ENCODE measurements around the gene ARAP1.

The ARAP1 gene

GRCh38 chr11:72686639-72687220, 65.5 kb downstream of the ARAP1 start:
- in situ Hi-C loops (cut with MboI; ENCODE audit: low sequenced_read_pairs) = no loop called here

GRCh38 chr11:72685560-72686480, 66.4 kb downstream of the ARAP1 start:
- in situ Hi-C loops (cut with MboI; ENCODE audit: low sequenced_read_pairs) = no loop called here

- in situ Hi-C loops (cut with MboI; ENCODE audit: low sequenced_read_pairs) = no loop called here
Observed at GRCh38 chr11:72684236-72684912, 67.8 kb downstream of the ARAP1 start.

GRCh38 chr11:72683782-72684200, 68.4 kb downstream of the ARAP1 start:
- in situ Hi-C loops (cut with MboI; ENCODE audit: low sequenced_read_pairs) = no loop called here

- in situ Hi-C loops (cut with MboI; ENCODE audit: low sequenced_read_pairs) = no loop called here
Observed at GRCh38 chr11:72682858-72683243, 69.4 kb downstream of the ARAP1 start.

GRCh38 chr11:72682238-72682857, 69.9 kb downstream of the ARAP1 start:
- in situ Hi-C loops (cut with MboI; ENCODE audit: low sequenced_read_pairs) = no loop called here

GRCh38 chr11:72681226-72682153, 70.7 kb downstream of the ARAP1 start:
- in situ Hi-C loops (cut with MboI; ENCODE audit: low sequenced_read_pairs) = no loop called here

GRCh38 chr11:72680624-72681158, 71.5 kb downstream of the ARAP1 start:
- in situ Hi-C loops (cut with MboI; ENCODE audit: low sequenced_read_pairs) = no loop called here

DNA sequence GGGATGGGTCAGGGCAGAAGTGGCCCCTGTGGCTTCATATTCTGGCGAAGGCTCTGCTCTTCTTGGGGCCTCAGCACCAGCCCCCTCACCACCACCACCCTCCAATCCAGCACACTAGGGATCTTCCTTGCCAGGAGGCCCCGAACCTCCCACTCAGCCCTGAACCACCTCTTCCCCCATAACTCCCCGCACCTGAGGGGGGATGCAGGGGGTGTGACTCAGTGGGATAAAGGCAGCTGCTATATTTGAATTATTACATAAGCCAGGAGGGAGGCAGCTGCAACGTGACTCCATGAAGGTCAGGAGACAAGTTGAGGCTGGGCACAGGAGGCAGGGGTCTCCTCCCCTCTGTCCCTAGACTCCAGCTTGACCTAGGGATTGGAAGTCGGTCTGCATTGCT, 72.3 kb downstream of the ARAP1 start:
- in situ Hi-C loops (cut with MboI; ENCODE audit: low sequenced_read_pairs) = loop anchor here (10.0 kb wide), 1 partner anchor 205 kb away; no protein-coding TSS in a partner anchor

DNA sequence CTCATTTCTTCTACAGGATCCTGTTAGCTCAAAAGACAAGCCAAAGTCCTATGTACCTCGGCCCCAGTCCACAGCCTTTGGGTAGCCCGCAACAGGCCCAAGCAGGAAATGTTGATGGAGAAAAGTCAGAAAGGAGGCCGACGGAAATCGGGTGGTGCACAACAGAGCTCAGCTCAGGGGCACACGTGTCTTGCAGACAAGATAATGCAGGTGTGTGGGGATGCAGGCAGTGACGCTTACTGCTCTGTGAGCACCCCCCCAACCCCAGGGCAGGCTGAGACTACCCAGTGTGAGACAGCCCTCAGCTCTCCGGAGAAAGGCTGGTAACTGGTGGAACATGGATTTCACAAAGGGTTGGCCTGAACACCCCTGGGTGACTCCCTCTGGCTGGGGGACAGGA, 73.7 kb downstream of the ARAP1 start:
- in situ Hi-C loops (cut with MboI; ENCODE audit: low sequenced_read_pairs) = loop anchor here (10.0 kb wide), 1 partner anchor 204 kb away; no protein-coding TSS in a partner anchor

DNA sequence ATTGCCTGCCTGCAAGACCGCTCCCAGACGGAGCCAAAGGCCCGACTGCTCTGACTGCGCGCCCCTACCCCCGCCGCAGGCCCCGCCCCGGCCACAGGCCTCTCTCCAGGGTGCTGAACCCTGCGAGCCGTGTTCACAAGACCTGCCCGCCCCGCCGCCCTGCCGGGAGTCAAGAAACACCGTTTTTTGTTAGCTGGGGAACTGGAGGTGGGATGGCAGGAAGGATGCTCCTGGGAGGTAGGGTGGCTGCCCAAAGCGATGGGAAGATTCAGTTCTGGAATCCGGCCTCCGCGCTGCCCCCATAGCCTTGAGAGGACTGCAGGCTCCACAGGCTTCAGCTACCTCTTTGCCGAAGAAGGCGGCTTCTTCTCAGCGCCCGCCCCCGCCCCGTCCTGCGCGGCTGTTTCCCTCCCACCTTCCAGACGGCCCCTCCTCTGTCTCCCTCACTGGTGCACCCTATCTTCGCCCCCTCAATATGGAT, 75.3 kb downstream of the ARAP1 start:
- in situ Hi-C loops (cut with MboI; ENCODE audit: low sequenced_read_pairs) = loop anchor here (10.0 kb wide), 1 partner anchor 202 kb away; no protein-coding TSS in a partner anchor

GRCh38 chr11:72675221-72675620, 77.0 kb downstream of the ARAP1 start:
- in situ Hi-C loops (cut with MboI; ENCODE audit: low sequenced_read_pairs) = loop anchor here (10.0 kb wide), 1 partner anchor 200 kb away; no protein-coding TSS in a partner anchor

DNA sequence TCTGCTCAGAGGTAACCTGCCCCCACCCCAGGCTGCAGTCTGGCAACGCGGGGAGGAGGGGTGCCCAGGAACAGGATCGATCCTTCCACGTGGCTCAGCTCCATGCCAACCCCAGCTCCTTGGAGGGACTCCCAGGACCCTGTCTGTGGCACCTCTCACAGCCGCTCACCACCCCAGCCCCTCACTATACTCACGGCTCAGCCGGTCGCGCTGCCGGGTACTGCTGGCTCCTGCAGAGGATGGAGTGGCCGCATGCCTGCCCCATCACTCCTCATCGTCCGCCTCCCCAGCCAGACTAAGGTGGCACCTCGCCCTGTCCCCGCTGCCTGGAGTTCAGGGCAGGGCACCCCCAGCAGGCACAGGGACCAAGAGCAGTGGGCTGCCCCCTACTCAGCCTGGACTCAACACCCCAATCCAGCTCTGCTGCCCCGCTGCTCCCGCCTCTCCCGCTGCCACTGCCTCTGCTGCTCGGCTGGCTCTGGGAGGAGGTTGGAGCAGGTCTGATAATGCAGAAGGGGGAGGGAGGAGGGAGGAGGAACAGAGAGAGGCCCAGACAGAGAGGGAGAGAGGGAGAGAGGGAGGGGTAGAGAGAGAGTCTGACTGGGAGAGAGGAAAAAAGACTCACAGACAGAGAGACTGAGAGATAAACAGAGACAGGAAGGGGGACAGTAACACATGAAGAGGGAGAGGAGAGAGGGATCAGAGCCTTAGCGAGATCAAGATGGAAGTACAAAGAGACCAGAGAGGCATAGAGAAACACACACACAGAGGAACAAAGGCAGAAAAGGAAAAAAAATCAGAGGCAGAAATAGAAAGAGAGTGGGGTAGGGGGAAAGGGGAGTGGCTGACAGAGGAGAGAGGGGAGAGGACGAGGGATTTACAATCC, 78.0 kb downstream of the ARAP1 start, which contains the start of gene PDE2A:
Gene PDE2A, minus strand, starts transcription at position 480 of the 886 bp plus-strand sequence. Its CDS starts 215 bp downstream, at position 265.
- in situ Hi-C loops (cut with MboI; ENCODE audit: low sequenced_read_pairs) = loop anchor here (10.0 kb wide), 1 partner anchor 199 kb away; no protein-coding TSS in a partner anchor

- in situ Hi-C loops (cut with MboI; ENCODE audit: low sequenced_read_pairs) = loop anchor here (10.0 kb wide), 1 partner anchor 199 kb away; no protein-coding TSS in a partner anchor
Observed at GRCh38 chr11:72673284-72673942, 78.8 kb downstream of the ARAP1 start.

GRCh38 chr11:72672597-72673238, 79.5 kb downstream of the ARAP1 start:
- in situ Hi-C loops (cut with MboI; ENCODE audit: low sequenced_read_pairs) = loop anchor here (10.0 kb wide), 1 partner anchor 198 kb away; no protein-coding TSS in a partner anchor

DNA sequence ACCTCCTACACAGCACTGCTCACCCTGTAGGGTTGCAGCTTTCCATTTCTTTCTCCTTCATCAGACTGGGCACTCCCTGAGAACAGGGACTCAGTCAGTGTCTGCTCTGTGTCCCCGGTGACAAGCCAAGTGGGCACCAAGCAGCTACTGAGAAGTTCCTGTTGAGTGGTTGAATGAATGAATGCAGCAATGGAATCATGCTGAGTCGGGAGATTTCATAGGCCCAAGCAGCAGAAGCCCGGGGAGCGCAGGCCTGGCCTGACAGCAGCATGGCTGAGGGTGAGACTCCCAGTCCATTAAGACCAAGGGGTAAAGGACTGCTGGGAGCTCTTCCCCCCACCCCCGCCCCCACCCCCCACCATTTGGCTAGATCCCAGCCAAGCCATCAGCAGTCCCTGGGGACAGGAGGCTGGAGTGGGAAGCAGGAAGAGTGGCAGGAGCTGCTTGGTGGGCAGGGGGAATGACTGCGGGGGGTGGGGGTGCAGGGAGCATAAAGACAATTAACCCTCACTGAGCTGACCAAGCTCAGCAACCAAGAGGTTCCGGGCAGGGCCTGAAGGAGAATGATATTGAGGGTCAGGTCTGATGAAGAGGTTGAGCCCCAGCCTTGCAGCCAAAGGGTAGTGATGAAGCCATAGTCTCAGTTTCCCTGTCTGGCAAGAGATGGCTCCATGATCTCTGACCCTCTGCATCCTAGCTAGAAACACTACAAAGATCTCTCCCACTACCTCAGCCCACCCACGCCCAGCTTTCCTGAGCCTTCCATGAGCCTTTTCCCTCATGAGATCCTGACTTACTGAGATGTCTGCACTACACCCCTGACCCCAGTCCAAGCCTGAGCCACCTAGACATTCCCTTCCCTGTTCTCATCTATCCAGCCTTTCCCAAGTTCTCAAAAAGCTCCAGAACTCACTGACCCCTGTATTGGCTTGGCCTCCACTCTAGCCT, 80.8 kb downstream of the ARAP1 start:
- in situ Hi-C loops (cut with MboI; ENCODE audit: low sequenced_read_pairs) = loop anchor here (10.0 kb wide), 1 partner anchor 197 kb away; no protein-coding TSS in a partner anchor

Measured in HL-60/S4 treated with retinoic acid at 250 ng/mL for 4 days and 3 days (cell line).